Osteoblast (primary cell): ENCODE measurements around the gene RNASE13. TPM values are rescaled to one million over a fixed set of nuclear protein-coding genes. Genes with fewer than 3 reads are reported as not detected.

ENCODE experiments used
- DNase-seq: peaks from one replicate; pipeline ENCODE4 v3.0.0; 2011; ENCODE audit warnings: low spot score, mixed read lengths; ENCODE audit not compliant: insufficient read length; ENCODE audit errors: missing footprints
- H2AFZ ChIP-seq: 2 replicates; pipeline ENCODE4 v1.6.0; 2011; ENCODE audit warnings: mild to moderate bottlenecking, low read length
- H3K27ac ChIP-seq: 2 replicates; pipeline ENCODE4 v1.5.1; 2011; ENCODE audit warnings: mild to moderate bottlenecking, low read depth, low read length, moderate library complexity
- H3K27me3 ChIP-seq: 2 replicates; pipeline ENCODE4 v1.6.0; 2012; ENCODE audit warnings: mild to moderate bottlenecking, control low read depth, inconsistent platforms, low read length, moderate library complexity; ENCODE audit not compliant: insufficient read depth
- H3K36me3 ChIP-seq: 2 replicates; pipeline ENCODE4 v1.5.1; 2011; ENCODE audit warnings: mild to moderate bottlenecking, low read length, control low read depth, moderate library complexity; ENCODE audit not compliant: insufficient read depth
- H3K4me1 ChIP-seq: 2 replicates; pipeline ENCODE4 v1.5.1; 2011; ENCODE audit warnings: mild to moderate bottlenecking, low read length, control low read depth, moderate library complexity; ENCODE audit not compliant: insufficient read depth
- H3K4me2 ChIP-seq: 2 replicates; pipeline ENCODE4 v1.6.0; 2011; ENCODE audit warnings: mild to moderate bottlenecking, low read length; ENCODE audit not compliant: insufficient read depth
- H3K4me3 ChIP-seq: fragments of 200-600 bp; sonication (generic); 3 replicates; pipeline ENCODE4 v1.5.1; 2012; ENCODE audit warnings: mild to moderate bottlenecking, low read length, inconsistent platforms; ENCODE audit not compliant: insufficient read depth
- H3K79me2 ChIP-seq: 2 replicates; pipeline ENCODE4 v1.6.0; 2012; ENCODE audit warnings: mild to moderate bottlenecking, low read length, control low read depth, inconsistent platforms; ENCODE audit not compliant: insufficient read depth
- H3K9me3 ChIP-seq: 2 replicates; pipeline ENCODE4 v1.5.1; 2011; ENCODE audit warnings: low read depth, low read length, control low read depth
- H4K20me1 ChIP-seq: 2 replicates; pipeline ENCODE4 v1.6.0; 2012; ENCODE audit warnings: mild to moderate bottlenecking, low read length, control low read depth; ENCODE audit not compliant: insufficient read depth
- CTCF ChIP-seq: IDR thresholded peaks from 2 replicates; pipeline ENCODE4 v1.5.1; 2011; ENCODE audit warnings: mild to moderate bottlenecking, low read depth, low read length, moderate library complexity; ENCODE audit errors: extremely low read depth
- total RNA-seq: library from RNA; depleted of rRNA; stranded (reverse); fragments of >200 nt; gene quantifications from 2 replicates; pipeline ENCODE4 v1.2.3, GENCODE V29; 2012

RNASE13 gene
- total RNA-seq, 1 donor = not detected

- no peak overlapping the region for H2AFZ ChIP-seq
- H3K27me3 ChIP-seq = peaks cover 39% of the 10 kb centered on the region
- H4K20me1 ChIP-seq = no peaks in the 10 kb centered on the region
- no peaks in the 10 kb centered on the region for H3K9me3 ChIP-seq
- no peaks in the 10 kb centered on the region for H3K79me2 ChIP-seq
- TF ChIP-seq CTCF = no peak
- no peaks in the 10 kb centered on the region for H3K4me1 ChIP-seq
- no peak overlapping the region for H3K4me2 ChIP-seq
- no peaks in the 10 kb centered on the region for H3K36me3 ChIP-seq
- H3K4me3 ChIP-seq = no peak overlapping the region
- H3K27ac ChIP-seq = no peak overlapping the region
- peak; percentile 36 for DNase-seq
Measured at GRCh38 chr14:21018781-21019180, 15.8 kb downstream of the RNASE13 start.

GRCh38 chr14:21018286-21018685, 16.3 kb downstream of the RNASE13 start:
- no peaks in the 10 kb centered on the region for H4K20me1 ChIP-seq
- H3K79me2 ChIP-seq = no peaks in the 10 kb centered on the region
- H3K4me3 ChIP-seq = no peak overlapping the region
- no peak for DNase-seq
- H3K27me3 ChIP-seq = peaks cover 36% of the 10 kb centered on the region
- no peaks in the 10 kb centered on the region for H3K4me1 ChIP-seq
- H3K36me3 ChIP-seq = no peaks in the 10 kb centered on the region
- no peaks in the 10 kb centered on the region for H3K9me3 ChIP-seq
- no peak overlapping the region for H2AFZ ChIP-seq
- TF ChIP-seq CTCF = no peak
- H3K4me2 ChIP-seq = no peak overlapping the region
- H3K27ac ChIP-seq = no peak overlapping the region

- H4K20me1 ChIP-seq = no peaks in the 10 kb centered on the region
- peaks cover 33% of the 10 kb centered on the region for H3K27me3 ChIP-seq
Measured at GRCh38 chr14:21017528-21018245, 16.9 kb downstream of the RNASE13 start.

More at GRCh38 chr14:21017528-21018245, 16.9 kb downstream of the RNASE13 start:
- H3K27ac ChIP-seq = no peak overlapping the region
- TF ChIP-seq CTCF = no peak
- no peak overlapping the region for H3K4me3 ChIP-seq
- no peaks in the 10 kb centered on the region for H3K36me3 ChIP-seq
- DNase-seq = peak; percentile 54
- H2AFZ ChIP-seq = no peak overlapping the region
- H3K4me2 ChIP-seq = no peak overlapping the region
- no peaks in the 10 kb centered on the region for H3K79me2 ChIP-seq
- H3K9me3 ChIP-seq = no peaks in the 10 kb centered on the region
- no peaks in the 10 kb centered on the region for H3K4me1 ChIP-seq
